ENCODE measurements around the gene ANO4.

ANO4 gene

GRCh38 chr12:100995771-100996170 is 201.2 kb downstream of the ANO4 start:
- no peak overlapping the region for H3K4me3 ChIP-seq (ENCODE audit: low read depth, low read length)
- no peak for TF ChIP-seq POLR2A (IDR thresholded peaks at IDR 0.05; ENCODE audit: extremely low read depth, insufficient read length)
- no peak for TF ChIP-seq CTCF (IDR thresholded peaks at IDR 0.05; ENCODE audit: low read depth, low read length)
- TF ChIP-seq MAX (IDR thresholded peaks at IDR 0.05; ENCODE audit: low read depth, low read length): no peak
- TF ChIP-seq MYC (IDR thresholded peaks at IDR 0.05; ENCODE audit: low read depth, low read length): no peak
- peak; percentile 24 for DNase-seq (ENCODE audit: low read depth)

- TF ChIP-seq POLR2A (IDR thresholded peaks at IDR 0.05; ENCODE audit: extremely low read depth, insufficient read length) (no peak), CTCF (IDR thresholded peaks at IDR 0.05; ENCODE audit: low read depth, low read length) (no peak), MYC (IDR thresholded peaks at IDR 0.05; ENCODE audit: low read depth, low read length) (no peak), MAX (IDR thresholded peaks at IDR 0.05; ENCODE audit: low read depth, low read length) (no peak)
- H3K4me3 ChIP-seq (ENCODE audit: low read depth, low read length): no peak overlapping the region
- DNase-seq (ENCODE audit: low read depth): no peak
Observed at GRCh38 chr12:101001669-101002068, 207.1 kb downstream of the ANO4 start.

DNA sequence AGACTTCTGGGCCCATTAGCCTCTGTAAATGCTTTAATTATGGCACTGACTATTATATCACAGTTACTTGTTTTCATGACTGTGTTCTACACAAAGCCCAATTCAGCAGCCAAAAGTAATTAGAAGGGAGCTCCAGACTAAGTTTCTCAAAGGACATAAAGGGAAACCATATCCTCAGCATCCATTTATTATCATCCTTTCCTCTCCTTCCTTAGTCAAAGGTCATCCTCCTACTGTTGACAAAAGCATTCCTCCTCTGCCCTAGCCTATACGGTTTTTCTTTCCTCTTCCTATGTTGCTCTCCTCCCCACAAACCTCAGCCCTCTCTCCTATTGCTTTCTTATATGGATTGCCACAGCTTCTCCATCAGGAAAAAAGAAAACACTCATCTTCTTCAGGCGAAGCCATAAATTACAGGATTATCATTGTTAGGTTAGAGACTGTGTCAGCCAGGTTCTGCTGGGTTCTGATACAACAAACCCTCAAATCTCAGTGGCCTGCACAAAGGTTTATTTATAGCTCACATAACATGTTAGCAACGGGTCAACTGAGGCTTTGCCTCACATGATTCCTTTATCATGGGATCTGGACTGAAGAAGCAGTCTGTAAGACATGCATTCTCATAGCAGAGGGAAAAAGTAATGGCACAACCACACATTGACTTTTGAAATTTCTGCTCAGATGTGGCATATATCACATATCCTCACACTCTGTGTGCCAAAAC is 208.3 kb downstream of the ANO4 start:
- no peak overlapping the region for H3K4me3 ChIP-seq (ENCODE audit: low read depth, low read length)
- DNase-seq (ENCODE audit: low read depth): no peak
- TF ChIP-seq MAX (IDR thresholded peaks at IDR 0.05; ENCODE audit: low read depth, low read length): no peak
- TF ChIP-seq CTCF (IDR thresholded peaks at IDR 0.05; ENCODE audit: low read depth, low read length): no peak
- TF ChIP-seq POLR2A (IDR thresholded peaks at IDR 0.05; ENCODE audit: extremely low read depth, insufficient read length): no peak
- no peak for TF ChIP-seq MYC (IDR thresholded peaks at IDR 0.05; ENCODE audit: low read depth, low read length)

DNA sequence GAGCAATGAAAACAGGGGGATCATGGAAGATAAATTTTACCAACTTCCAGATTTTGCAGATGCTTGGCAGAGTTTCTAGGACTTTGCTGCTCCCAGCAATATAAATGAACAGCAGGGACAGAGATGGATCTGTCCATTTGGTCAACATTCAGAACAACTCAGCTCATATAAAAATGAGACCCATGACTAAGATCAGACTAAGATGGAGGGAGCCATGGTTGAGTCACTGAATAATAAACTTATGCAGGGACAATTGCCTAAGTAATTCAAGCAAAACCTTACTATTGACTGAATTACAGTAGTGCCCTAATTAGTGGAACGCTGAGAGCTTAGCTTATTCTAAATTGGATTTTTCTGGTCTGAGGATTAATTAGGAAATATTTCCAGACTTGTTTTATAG is 210.3 kb downstream of the ANO4 start:
- no peak for TF ChIP-seq MYC (IDR thresholded peaks at IDR 0.05; ENCODE audit: low read depth, low read length)
- TF ChIP-seq CTCF (IDR thresholded peaks at IDR 0.05; ENCODE audit: low read depth, low read length): no peak
- no peak for TF ChIP-seq MAX (IDR thresholded peaks at IDR 0.05; ENCODE audit: low read depth, low read length)
- TF ChIP-seq POLR2A (IDR thresholded peaks at IDR 0.05; ENCODE audit: extremely low read depth, insufficient read length): no peak
- no peak for DNase-seq (ENCODE audit: low read depth)
- no peak overlapping the region for H3K4me3 ChIP-seq (ENCODE audit: low read depth, low read length)

GRCh38 chr12:101009274-101009673 is 214.7 kb downstream of the ANO4 start:
- no peak overlapping the region for H3K4me3 ChIP-seq (ENCODE audit: low read depth, low read length)
- no peak for TF ChIP-seq MAX (IDR thresholded peaks at IDR 0.05; ENCODE audit: low read depth, low read length)
- TF ChIP-seq POLR2A (IDR thresholded peaks at IDR 0.05; ENCODE audit: extremely low read depth, insufficient read length): no peak
- no peak for DNase-seq (ENCODE audit: low read depth)

- no peak overlapping the region for H3K4me3 ChIP-seq (ENCODE audit: low read depth, low read length)
- TF ChIP-seq MAX (IDR thresholded peaks at IDR 0.05; ENCODE audit: low read depth, low read length): no peak
- no peak for TF ChIP-seq POLR2A (IDR thresholded peaks at IDR 0.05; ENCODE audit: extremely low read depth, insufficient read length)
- no peak for TF ChIP-seq CTCF (IDR thresholded peaks at IDR 0.05; ENCODE audit: low read depth, low read length)
- no peak for TF ChIP-seq MYC (IDR thresholded peaks at IDR 0.05; ENCODE audit: low read depth, low read length)
- no peak for DNase-seq (ENCODE audit: low read depth)
Observed at GRCh38 chr12:101010896-101011295, 216.3 kb downstream of the ANO4 start.

Measured in NB4 (cell line).